ENCODE data around the gene BCAS1.

BCAS1 gene, protein sequence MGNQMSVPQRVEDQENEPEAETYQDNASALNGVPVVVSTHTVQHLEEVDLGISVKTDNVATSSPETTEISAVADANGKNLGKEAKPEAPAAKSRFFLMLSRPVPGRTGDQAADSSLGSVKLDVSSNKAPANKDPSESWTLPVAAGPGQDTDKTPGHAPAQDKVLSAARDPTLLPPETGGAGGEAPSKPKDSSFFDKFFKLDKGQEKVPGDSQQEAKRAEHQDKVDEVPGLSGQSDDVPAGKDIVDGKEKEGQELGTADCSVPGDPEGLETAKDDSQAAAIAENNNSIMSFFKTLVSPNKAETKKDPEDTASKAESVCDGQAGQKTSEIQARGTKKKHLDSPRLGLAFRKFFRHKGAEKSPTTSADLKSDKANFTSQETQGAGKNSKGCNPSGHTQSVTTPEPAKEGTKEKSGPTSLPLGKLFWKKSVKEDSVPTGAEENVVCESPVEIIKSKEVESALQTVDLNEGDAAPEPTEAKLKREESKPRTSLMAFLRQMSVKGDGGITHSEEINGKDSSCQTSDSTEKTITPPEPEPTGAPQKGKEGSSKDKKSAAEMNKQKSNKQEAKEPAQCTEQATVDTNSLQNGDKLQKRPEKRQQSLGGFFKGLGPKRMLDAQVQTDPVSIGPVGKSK

DNA sequence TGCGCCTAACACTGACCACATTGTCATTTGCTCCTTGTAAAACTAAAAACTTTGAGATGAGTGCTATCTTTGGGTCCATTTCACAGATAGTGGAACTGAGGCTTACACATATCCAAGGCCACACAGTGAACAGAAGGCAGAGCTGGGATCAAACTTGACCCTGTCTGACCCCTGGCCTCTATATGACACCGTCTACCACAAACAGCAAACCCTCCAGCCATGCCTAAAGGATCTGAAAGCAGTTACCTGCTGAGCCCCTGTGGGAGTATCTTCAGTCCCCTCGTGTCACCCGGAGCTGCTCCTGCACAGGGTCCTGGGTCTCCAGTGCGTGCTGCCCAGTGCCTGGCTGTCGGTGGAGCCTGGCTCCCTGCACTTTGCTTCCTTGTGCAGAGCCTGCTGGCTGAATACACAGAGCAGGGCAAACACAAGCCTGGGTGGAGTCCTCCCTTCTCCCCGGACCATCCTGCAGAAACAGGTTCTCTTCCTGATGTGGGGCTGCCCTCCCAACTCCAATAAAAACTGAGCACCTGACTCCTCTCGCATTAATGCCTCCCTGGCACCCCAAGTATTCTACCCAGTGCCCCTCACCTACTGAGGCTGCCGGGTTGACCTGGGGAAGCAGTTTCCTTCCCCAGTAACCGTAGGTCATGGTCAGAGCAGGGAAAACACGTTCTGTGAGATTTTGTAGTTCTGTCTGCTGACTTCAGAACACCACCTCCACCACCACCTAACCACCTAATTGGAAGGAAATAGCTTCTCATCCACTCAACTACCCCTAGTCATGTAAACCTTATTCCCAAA is at the start of gene BCAS1:
BCAS1 (minus strand) TSS at position 408 of the 801 bp plus-strand sequence. CDS start 11,876 bp downstream, outside the sequence.
- no peak for DNase-seq

GRCh38 chr20:54119744-54120143 is 49.4 kb upstream of the BCAS1 start:
- no peak for DNase-seq

DNA sequence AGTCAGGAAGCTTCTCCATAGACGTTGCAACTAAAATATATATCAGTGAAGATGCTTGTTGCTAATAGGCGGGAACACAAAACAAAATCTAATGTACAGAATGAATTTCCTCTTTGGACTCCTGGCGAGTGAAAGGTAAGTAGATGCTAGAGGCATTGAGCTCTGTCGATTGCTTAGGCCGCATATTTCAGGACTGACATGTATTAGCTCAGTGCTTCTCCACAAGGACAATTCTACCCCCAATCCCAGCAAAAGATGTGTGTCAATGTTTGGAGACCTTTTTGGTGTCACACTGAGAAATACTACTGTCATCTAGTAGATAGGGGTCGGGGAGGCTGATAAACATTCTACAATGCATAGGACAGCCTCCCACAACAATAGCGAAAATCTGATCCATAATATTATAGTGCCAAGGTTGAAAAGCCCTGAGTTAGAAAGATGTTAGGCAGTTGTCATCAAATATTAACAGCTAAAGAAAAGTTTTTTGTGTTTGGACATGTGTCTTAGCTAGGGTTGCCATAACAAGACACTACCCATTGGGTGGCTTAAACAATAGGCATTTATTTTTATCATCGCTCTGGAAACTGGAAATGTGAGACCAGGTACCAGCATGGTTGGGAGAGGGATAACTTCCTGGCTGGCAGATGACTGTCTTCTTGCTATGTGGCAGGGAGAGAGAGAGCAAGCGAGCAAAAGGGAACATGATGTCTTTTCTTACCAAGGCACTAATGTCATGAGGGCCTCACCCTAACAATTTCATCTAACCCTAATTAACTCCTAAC is 48.0 kb upstream of the BCAS1 start:
- no peak for DNase-seq

DNA sequence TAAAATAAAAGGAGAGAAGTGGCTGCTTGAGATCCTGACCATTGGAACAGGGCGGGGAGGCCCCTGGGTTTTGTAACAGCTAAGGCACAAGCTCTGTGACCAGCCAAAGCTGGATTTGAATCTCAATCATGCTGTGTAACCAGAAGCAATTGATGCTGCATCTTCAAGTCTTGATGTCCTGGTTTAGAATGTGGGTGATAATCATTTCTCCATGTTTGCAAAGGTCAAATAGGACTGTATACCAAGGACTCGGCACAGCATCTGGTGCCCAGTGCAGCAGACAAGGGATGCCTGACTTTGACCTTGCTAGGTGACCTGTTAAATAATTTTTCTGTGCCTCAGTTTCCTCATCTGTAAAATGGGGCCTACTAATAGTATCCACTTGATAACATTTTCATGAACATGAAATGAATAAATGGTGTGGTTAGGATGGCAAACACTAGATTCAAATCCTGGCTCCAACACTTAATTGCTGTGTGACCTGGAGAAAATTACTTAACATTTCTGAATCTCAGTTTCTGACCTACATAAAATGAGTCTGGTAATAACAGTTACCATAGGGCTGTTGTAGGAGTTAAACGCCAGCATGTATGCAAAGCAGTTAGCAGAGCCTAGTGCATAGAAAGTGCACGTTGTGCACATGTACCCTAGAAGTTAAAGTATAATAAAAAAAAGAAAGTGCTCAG is 46.3 kb upstream of the BCAS1 start:
- no peak for DNase-seq

GRCh38 chr20:54115172-54115854 is 44.9 kb upstream of the BCAS1 start:
- no peak for DNase-seq

- no peak for DNase-seq
These were observed 43.7 kb upstream of the BCAS1 start for GRCh38 chr20:54114109-54114508.

- DNase-seq, result no peak
These were observed 43.2 kb upstream of the BCAS1 start for GRCh38 chr20:54113566-54113965.

DNA sequence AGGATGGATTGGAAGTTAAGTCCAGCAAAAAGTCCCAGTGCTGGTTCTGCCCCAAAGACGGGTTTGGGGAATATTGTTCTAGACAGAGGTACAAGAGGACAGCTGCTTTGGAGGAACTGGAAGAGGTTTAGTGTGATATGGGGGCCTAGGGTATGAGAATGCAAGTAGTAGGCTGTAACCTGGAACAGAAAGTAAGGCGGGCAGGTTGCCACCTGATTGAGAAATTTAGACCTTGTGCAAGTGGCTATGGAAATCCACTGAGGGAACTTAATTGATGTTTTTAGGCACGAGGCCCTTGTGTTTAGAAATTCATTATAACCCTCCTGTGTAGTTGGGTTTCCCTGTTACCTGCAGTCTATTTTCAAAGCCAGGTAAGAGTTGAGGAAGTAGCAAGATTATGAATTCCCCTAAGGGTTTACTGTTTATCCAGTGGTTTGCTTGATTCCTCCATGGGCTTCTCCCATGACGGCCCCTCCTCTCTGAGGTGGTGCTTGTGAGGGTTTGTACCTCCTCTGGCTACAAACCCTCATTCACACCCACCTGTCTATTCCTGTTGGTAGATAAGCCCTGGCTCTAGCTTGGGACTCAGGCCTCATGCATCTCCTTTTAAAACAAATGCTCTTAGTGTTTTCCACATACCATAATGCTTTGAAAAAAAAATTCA is 42.0 kb upstream of the BCAS1 start:
- no peak for DNase-seq

DNA sequence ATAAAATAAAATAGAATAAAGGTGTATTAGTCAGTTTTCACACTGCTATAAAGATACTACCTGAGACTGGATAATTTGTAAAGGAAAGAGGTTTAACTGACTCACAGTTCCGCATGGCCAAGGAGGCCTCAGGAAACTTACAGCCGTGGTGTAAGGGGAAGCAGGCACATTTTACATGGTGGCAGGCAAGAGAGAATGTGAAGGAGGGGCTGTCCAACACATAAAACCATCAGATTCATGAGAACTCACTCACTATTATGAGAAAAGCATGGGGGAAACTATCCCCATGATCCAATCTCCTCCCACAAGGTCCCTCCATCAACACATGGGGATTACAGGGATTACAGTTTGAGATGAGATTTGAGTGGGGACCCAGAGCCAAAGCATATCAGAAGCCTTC is 41.1 kb upstream of the BCAS1 start:
- DNase-seq, result no peak

DNA sequence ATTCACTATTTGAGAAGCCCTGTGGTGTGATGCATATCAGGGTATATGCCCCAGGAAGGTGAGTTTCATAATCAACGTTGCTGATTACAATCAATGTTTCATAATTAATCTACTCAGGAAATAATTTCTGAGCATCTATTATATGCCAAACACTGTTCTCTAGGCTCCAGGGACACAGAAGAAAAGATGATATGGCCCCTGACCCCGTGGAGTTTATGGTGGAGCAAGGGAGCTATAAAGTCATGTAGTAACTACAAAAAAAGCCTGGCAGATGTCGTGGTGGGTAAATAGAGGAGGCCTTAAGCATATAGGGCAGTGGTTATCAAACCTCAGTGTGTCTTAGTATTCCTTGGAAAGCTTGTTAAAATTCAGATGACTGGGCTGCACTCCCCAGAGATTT is 40.1 kb upstream of the BCAS1 start:
- DNase-seq, result no peak

- DNase-seq, result no peak
These were observed 39.6 kb upstream of the BCAS1 start for GRCh38 chr20:54110041-54110440.

- no peak for DNase-seq
These were observed 38.4 kb upstream of the BCAS1 start for GRCh38 chr20:54108817-54109216.

- DNase-seq, result no peak
These were observed 37.9 kb upstream of the BCAS1 start for GRCh38 chr20:54108326-54108642.

DNA sequence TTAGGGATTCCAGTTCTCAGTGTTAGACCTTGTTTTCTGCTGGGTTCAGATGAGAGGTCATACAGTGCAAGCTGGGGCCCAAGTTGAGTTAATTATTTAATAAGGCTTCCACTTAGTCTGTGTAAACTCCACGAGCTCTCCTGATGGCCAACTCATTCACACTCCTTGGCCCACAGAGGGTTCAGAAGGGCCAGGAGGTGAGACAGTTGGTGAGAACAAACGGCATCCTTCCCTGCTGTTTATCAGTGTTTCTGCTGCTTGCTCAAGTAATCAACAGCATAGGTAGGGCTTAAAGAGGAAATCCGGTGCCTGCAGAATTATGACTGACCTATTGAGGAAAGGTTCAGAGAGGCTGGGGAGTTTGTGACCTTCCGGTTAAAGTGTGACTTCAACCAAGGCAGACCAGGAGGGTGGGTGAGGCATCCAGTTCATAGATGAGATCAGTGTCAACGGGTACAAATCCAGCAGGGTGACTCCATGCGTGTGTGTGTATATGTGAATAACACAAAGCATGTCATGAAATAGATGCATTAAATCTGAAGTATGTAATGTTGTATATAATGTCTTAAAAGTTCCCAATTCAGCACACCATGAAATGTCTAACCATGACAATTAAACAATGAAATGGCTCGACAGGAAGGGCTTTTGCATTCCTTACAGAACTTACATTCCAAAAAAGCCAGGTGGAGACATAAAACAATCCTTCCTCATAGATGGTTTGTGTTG is 37.4 kb upstream of the BCAS1 start:
- no peak for DNase-seq

- no peak for DNase-seq
These were observed 36.8 kb upstream of the BCAS1 start for GRCh38 chr20:54107181-54107580.

DNA sequence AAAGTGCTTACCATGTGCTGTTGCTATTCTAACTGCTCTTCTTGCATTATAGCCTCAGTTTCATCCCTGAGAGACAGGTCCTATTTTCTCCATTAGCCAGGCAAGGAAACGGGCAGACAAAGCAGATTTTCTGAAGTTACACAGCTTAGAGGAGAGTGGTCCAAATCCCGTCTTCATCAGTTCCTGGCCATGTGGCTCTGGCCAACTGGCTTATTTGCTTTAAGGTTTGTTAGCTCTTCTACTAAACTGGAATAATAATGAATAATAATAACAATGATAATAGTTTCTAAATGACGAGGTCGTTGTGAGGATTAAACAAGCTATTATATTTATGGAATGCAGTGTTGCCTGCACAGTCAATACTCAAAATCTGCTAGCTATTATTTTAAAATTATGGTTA is 35.8 kb upstream of the BCAS1 start:
- DNase-seq, result no peak

DNA sequence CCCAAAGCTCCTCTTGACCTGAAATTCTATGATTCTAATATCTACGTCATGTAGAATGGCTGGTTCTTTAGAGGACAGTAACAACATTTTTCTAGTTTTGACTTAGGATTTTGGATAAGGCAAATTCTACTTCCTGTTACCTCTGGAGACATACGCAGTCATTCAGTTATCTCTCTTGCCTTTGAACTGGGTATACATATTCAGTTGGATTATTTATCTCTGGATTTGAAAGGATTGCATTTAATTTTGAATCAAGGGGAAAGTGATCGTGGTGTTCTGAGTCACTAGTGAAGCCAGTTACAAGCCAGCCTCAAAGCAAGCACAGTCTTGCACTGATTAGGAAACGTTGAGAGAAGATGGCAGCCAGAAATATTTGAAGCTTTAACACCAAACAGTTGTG is 35.3 kb upstream of the BCAS1 start:
- DNase-seq, result no peak

GRCh38 chr20:54104781-54105180 is 34.4 kb upstream of the BCAS1 start:
- no peak for DNase-seq

GRCh38 chr20:54103762-54104600 is 33.6 kb upstream of the BCAS1 start:
- no peak for DNase-seq

Measured in CD4-positive, alpha-beta T cell treated with Interleukin-21 for 1 hour (primary cell).